IPS-20b (cell line): ENCODE data around the gene FGF7.
"Not testable (repeated sequence)": the region's sequence is repeated elsewhere in the genome, so short reads cannot be mapped to it uniquely, and the experiment has no call there.

Source experiments
- H3K27ac ChIP-seq: one replicate; pipeline ENCODE4 v1.5.1; 2013; ENCODE audit warnings: low read length
- H3K27me3 ChIP-seq: 2 replicates; pipeline ENCODE4 v1.6.1; 2013; ENCODE audit warnings: mild to moderate bottlenecking, low read length, inconsistent platforms; ENCODE audit not compliant: insufficient read depth
- H3K36me3 ChIP-seq: 2 replicates; pipeline ENCODE4 v1.6.1; 2013; ENCODE audit warnings: low read depth, mild to moderate bottlenecking, inconsistent platforms, low read length, moderate library complexity; ENCODE audit not compliant: insufficient read depth
- H3K4me1 ChIP-seq: 2 replicates; pipeline ENCODE4 v1.6.1; 2013; ENCODE audit warnings: mild to moderate bottlenecking, control low read depth, inconsistent platforms, low read length, moderate library complexity; ENCODE audit not compliant: insufficient read depth
- H3K4me3 ChIP-seq: 2 replicates; pipeline ENCODE4 v1.5.1; 2013; ENCODE audit warnings: mild to moderate bottlenecking, low read length, inconsistent platforms
- H3K9ac ChIP-seq: 2 replicates; pipeline ENCODE4 v1.6.1; 2013; ENCODE audit warnings: low read depth, mild to moderate bottlenecking, inconsistent platforms, low read length, moderate library complexity
- H3K9me3 ChIP-seq: 2 replicates; pipeline ENCODE4 v1.6.1; 2013; ENCODE audit warnings: mild to moderate bottlenecking, low read depth, low read length, inconsistent platforms; ENCODE audit not compliant: insufficient read depth

Gene FGF7

DNA sequence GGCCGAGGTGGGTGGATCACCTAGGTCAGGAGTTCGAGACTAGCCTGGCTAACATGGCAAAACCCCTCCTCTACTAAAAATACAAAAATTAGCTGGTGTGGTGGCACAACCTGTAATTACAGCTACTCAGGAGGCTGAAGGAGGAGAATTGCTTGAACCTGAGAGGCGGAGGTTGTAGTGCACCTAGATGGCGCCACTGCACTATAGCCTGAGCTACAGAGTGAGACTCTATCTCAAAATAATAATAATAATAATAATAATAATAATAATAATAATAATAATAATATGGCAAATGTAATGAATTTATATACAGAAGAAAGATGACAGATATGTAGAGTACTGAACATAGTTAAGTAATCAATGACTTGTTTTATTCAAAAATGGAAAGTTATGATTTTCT lies 48.2 kb downstream of the FGF7 start:
- not testable (repeated sequence) for H3K4me3 ChIP-seq, H3K9me3 ChIP-seq, H3K27me3 ChIP-seq, H3K4me1 ChIP-seq, H3K36me3 ChIP-seq, H3K27ac ChIP-seq, H3K9ac ChIP-seq

- Histone ChIP-seq H3K9ac (no peak overlapping the region), H3K27me3 (no peaks in the 10 kb centered on the region), H3K4me3 (no peak overlapping the region), H3K36me3 (no peaks in the 10 kb centered on the region), H3K4me1 (no peaks in the 10 kb centered on the region), H3K27ac (no peak overlapping the region), H3K9me3 (no peaks in the 10 kb centered on the region)
Observed at GRCh38 chr15:49471733-49472132, 48.7 kb downstream of the FGF7 start.

DNA sequence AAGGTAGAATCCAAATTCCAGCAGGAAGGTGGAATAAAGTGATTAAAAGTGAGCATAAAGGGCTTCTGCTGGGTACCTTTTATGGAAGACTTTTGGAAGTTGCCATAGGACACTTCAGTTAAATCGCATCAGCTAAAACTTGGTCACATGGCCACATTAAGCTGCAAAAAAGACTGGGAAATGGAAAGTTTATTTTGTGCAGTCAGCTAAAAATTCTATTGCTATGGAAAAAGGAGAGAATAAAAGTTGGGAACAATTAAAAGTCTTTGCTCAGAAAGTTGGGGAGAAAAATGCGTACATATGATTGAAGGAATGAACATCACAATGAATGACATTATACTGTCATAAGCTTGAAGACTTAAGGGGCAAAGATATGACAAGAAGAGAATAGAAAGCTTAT lies 49.3 kb downstream of the FGF7 start:
- Histone ChIP-seq H3K27ac (no peak overlapping the region), H3K4me3 (no peak overlapping the region), H3K9ac (no peak overlapping the region), H3K9me3 (no peaks in the 10 kb centered on the region), H3K27me3 (no peaks in the 10 kb centered on the region), H3K4me1 (no peaks in the 10 kb centered on the region), H3K36me3 (no peaks in the 10 kb centered on the region)

GRCh38 chr15:49473031-49473430 lies 50.0 kb downstream of the FGF7 start:
- no peaks in the 10 kb centered on the region for H3K9me3 ChIP-seq
- H3K27me3 ChIP-seq: no peaks in the 10 kb centered on the region

DNA sequence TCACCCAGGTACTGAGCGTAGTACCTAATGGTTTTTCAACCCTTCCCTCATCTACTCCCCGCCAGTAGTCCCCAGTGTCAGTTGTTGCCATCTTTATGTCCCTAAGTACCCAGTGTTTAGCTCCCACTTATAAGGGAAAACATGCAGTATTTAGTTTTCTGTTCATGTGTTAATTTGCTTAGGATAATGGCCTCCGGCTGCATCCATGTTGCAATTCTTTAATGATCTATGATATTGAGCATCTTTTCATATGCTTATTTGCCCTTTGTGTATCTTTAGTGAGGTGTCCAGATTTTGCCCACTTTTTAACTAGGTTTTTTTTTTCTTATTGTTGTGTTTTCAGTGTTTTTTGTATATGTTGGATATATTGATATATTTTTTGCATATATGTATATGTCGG lies 55.0 kb downstream of the FGF7 start:
- H3K27ac ChIP-seq, H3K9ac ChIP-seq, H3K4me3 ChIP-seq, H3K4me1 ChIP-seq, H3K27me3 ChIP-seq, H3K36me3 ChIP-seq, H3K9me3 ChIP-seq: not testable (repeated sequence)

More at GRCh38 chr15:49473031-49473430, 50.0 kb downstream of the FGF7 start:
- Histone ChIP-seq H3K27ac (no peak overlapping the region), H3K4me3 (no peak overlapping the region), H3K9ac (no peak overlapping the region), H3K4me1 (no peaks in the 10 kb centered on the region), H3K36me3 (no peaks in the 10 kb centered on the region)

DNA sequence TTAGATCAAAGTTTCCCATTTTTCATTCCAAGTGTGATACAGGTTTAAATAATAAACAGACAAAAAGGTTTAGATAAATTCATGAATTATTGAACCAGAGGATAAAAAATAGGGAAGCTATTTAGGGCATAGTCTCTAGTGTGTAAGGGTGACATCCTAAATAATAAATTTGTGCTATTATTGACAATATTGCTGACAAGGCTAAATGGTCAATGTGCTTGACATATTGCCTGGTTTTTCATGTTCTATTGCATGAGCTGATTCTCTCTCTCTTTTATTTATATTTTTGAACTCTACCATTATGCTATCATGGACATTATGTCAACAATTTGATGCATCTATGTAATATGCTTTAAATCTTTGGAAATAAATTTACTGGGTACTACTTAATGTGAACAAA lies 55.9 kb downstream of the FGF7 start:
- not testable (repeated sequence) for H3K9ac ChIP-seq, H3K4me3 ChIP-seq, H3K27ac ChIP-seq, H3K4me1 ChIP-seq, H3K36me3 ChIP-seq, H3K27me3 ChIP-seq, H3K9me3 ChIP-seq

- H3K27ac ChIP-seq, H3K9ac ChIP-seq, H3K27me3 ChIP-seq, H3K4me1 ChIP-seq, H3K4me3 ChIP-seq, H3K9me3 ChIP-seq, H3K36me3 ChIP-seq: not testable (repeated sequence)
Observed at GRCh38 chr15:49485401-49485800, 62.4 kb downstream of the FGF7 start.

- H3K27ac ChIP-seq: no peak overlapping the region
- H3K27me3 ChIP-seq: no peaks in the 10 kb centered on the region
- no peaks in the 10 kb centered on the region for H3K36me3 ChIP-seq
- H3K4me1 ChIP-seq: no peaks in the 10 kb centered on the region; the same call in 1 of the 2 replicates
- no peak overlapping the region for H3K9ac ChIP-seq
- H3K9me3 ChIP-seq: no peaks in the 10 kb centered on the region
- no peak overlapping the region for H3K4me3 ChIP-seq
Observed at GRCh38 chr15:49490966-49491365, 67.9 kb downstream of the FGF7 start.

GRCh38 chr15:49492151-49492550 lies 69.1 kb downstream of the FGF7 start:
- H3K27me3 ChIP-seq: no peaks in the 10 kb centered on the region
- H3K9me3 ChIP-seq: no peaks in the 10 kb centered on the region
- no peaks in the 10 kb centered on the region for H3K36me3 ChIP-seq
- no peak overlapping the region for H3K4me3 ChIP-seq
- no peaks in the 10 kb centered on the region; the same call in 1 of the 2 replicates for H3K4me1 ChIP-seq
- no peak overlapping the region for H3K27ac ChIP-seq
- no peak overlapping the region for H3K9ac ChIP-seq

DNA sequence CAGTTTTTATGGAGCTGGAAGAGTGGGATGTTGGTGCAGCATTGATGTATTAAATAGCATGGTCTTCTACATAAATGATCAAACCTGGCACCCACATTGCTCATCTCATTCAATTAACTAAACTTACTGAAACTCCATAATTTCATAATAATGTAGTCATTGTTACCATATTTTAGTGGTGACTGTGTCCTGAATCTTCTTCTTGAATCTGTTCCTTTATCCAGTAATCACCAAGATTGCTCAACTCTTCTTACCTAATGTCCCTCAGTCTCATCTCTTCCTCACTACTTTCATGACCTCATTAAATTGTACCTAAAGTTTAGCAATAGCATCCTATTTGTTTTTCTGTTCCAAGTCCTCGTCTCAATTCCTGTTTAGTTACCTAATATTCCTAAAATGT lies 69.8 kb downstream of the FGF7 start:
- Histone ChIP-seq H3K27me3 (no peaks in the 10 kb centered on the region), H3K9ac (no peak overlapping the region), H3K4me1 (no peaks in the 10 kb centered on the region; the same call in 1 of the 2 replicates), H3K4me3 (no peak overlapping the region), H3K36me3 (no peaks in the 10 kb centered on the region), H3K9me3 (no peaks in the 10 kb centered on the region), H3K27ac (no peak overlapping the region)

DNA sequence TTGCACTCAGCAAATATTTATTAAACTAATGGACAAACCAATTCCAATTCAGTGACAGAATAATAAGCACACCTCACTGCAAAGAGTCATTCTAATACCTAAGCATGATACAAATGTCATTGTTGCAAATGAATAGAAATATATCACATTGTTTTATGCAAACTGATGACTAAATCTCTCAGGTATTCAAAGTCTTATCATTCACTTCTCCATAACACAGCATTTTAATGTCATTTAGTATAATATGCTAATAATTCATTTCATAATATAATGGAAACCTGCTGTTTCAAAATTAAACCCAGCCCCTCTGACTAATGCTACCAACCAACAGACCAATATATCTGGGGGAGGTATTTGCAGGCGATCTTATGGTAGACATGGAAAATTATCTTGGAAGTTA lies 71.8 kb downstream of the FGF7 start:
- Histone ChIP-seq H3K27ac (no peak overlapping the region), H3K4me1 (no peaks in the 10 kb centered on the region; the same call in 1 of the 2 replicates), H3K36me3 (no peaks in the 10 kb centered on the region), H3K27me3 (no peaks in the 10 kb centered on the region), H3K9ac (no peak overlapping the region), H3K9me3 (no peaks in the 10 kb centered on the region), H3K4me3 (no peak overlapping the region)

DNA sequence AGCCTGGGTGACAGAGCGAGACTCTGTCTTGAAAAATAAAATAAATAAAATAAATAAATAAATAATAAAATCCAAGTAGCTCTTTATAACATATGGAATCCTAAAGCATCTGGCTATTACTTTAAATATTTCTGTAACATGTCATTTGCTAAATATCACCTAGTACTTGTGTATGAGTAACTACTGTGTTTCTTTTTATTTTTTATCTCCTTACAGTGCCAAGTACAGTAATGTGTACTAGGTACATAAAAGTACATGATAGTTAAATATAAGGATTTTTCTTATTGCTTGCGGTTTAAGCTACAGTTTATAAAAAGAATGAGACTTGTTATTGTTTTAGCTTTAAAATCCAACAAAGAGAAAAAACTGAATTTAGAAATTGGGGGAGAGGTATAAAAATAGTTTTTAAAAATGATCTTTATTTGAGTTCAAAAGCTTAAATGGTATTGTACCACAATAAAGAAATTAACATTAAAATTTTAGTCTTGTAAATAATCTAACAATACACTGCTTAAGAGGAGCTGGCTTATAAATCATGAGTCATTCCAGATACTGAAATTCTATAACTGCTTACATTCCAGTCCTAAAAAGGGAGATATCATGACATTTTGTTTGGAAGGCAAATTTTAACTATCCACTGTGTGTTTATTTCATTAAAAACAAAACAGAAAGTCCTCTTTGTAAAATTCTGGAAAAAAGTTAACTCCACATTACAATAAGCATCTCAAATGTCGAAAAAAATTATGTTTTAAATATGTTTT lies 73.1 kb downstream of the FGF7 start:
- Histone ChIP-seq H3K27me3 (no peaks in the 10 kb centered on the region), H3K27ac (no peak overlapping the region), H3K36me3 (no peaks in the 10 kb centered on the region), H3K4me1 (no peaks in the 10 kb centered on the region; the same call in 1 of the 2 replicates), H3K4me3 (no peak overlapping the region), H3K9ac (no peak overlapping the region), H3K9me3 (peaks cover 13% of the 10 kb centered on the region)
